Stimulated activated naive CD8-positive, alpha-beta T cell treated with anti-CD3 and anti-CD28 coated beads, Interleukin-15, Interleukin-2, amounts not matched to agents 100 ng/mL and 50 ng/mL, for 24 hours (primary cell): ENCODE measurements around the gene PRKACB.

Source experiments
- H3K27ac Mint-ChIP-seq: one replicate; pipeline ENCODE4 v1.8.0; 2021; ENCODE audit warnings: mild to moderate bottlenecking, mixed read lengths
- H3K27me3 Mint-ChIP-seq: one replicate; pipeline ENCODE4 v1.8.0; 2021; ENCODE audit warnings: mixed read lengths
- H3K36me3 Mint-ChIP-seq: one replicate; pipeline ENCODE4 v1.8.0; 2021; ENCODE audit warnings: low read depth, mixed read lengths
- H3K4me1 Mint-ChIP-seq: one replicate; pipeline ENCODE4 v1.8.0; 2021; ENCODE audit warnings: low read depth, mixed read lengths
- H3K4me3 Mint-ChIP-seq: one replicate; pipeline ENCODE4 v1.8.0; 2021; ENCODE audit warnings: mild to moderate bottlenecking, mixed read lengths
- H3K9me3 Mint-ChIP-seq: one replicate; pipeline ENCODE4 v1.8.0; 2021; ENCODE audit warnings: mixed read lengths

The PRKACB gene

GRCh38 chr1:84135341-84135740 lies 8.7 kb upstream of the PRKACB start:
- Mint-ChIP-seq H3K36me3 (no peaks in the 10 kb centered on the region), H3K4me3 (no peak overlapping the region), H3K27ac (no peak overlapping the region), H3K27me3 (no peaks in the 10 kb centered on the region), H3K9me3 (no peaks in the 10 kb centered on the region), H3K4me1 (peaks cover 15% of the 10 kb centered on the region)

- H3K27ac Mint-ChIP-seq: no peak overlapping the region
Observed at GRCh38 chr1:84141182-84142003, 2.7 kb upstream of the PRKACB start.

GRCh38 chr1:84145068-84145467 lies 997 bp downstream of the PRKACB start:
- Mint-ChIP-seq H3K4me3 (peak overlapping the region; percentile 94), H3K4me1 (peaks cover 64% of the 10 kb centered on the region), H3K9me3 (no peaks in the 10 kb centered on the region), H3K27ac (peak overlapping the region; percentile 96), H3K27me3 (no peaks in the 10 kb centered on the region), H3K36me3 (no peaks in the 10 kb centered on the region)

More at GRCh38 chr1:84141182-84142003, 2.7 kb upstream of the PRKACB start:
- Mint-ChIP-seq H3K4me3 (no peak overlapping the region), H3K36me3 (no peaks in the 10 kb centered on the region), H3K9me3 (no peaks in the 10 kb centered on the region), H3K27me3 (no peaks in the 10 kb centered on the region), H3K4me1 (peaks cover 40% of the 10 kb centered on the region)

GRCh38 chr1:84146411-84147032 lies 2.5 kb downstream of the PRKACB start:
- H3K27ac Mint-ChIP-seq: peak overlapping the region; percentile 63
- H3K4me3 Mint-ChIP-seq: peak overlapping the region; percentile 94
- H3K36me3 Mint-ChIP-seq: peaks cover 7% of the 10 kb centered on the region
- H3K4me1 Mint-ChIP-seq: peaks cover 75% of the 10 kb centered on the region
- H3K9me3 Mint-ChIP-seq: no peaks in the 10 kb centered on the region
- no peaks in the 10 kb centered on the region for H3K27me3 Mint-ChIP-seq

GRCh38 chr1:84148758-84149157 lies 4.7 kb downstream of the PRKACB start:
- Mint-ChIP-seq H3K27me3 (no peaks in the 10 kb centered on the region), H3K4me3 (no peak overlapping the region), H3K9me3 (no peaks in the 10 kb centered on the region), H3K27ac (no peak overlapping the region), H3K36me3 (peaks cover 17% of the 10 kb centered on the region), H3K4me1 (peaks cover 78% of the 10 kb centered on the region)

- Mint-ChIP-seq H3K36me3 (peaks cover 19% of the 10 kb centered on the region), H3K4me3 (peak overlapping the region; percentile 60), H3K9me3 (no peaks in the 10 kb centered on the region), H3K4me1 (peaks cover 86% of the 10 kb centered on the region), H3K27ac (peak overlapping the region; percentile 89), H3K27me3 (no peaks in the 10 kb centered on the region)
Observed at GRCh38 chr1:84152649-84153056, 8.6 kb downstream of the PRKACB start.

- peak overlapping the region; percentile 51 for H3K4me3 Mint-ChIP-seq
- H3K27ac Mint-ChIP-seq: peak overlapping the region; percentile 82
- H3K36me3 Mint-ChIP-seq: peaks cover 30% of the 10 kb centered on the region
- peaks cover 96% of the 10 kb centered on the region for H3K4me1 Mint-ChIP-seq
- H3K27me3 Mint-ChIP-seq: no peaks in the 10 kb centered on the region
- H3K9me3 Mint-ChIP-seq: peaks cover 4% of the 10 kb centered on the region
Observed at GRCh38 chr1:84155517-84155916, 11.4 kb downstream of the PRKACB start.

GRCh38 chr1:84156210-84156621 lies 12.1 kb downstream of the PRKACB start:
- H3K27me3 Mint-ChIP-seq: no peaks in the 10 kb centered on the region
- peak overlapping the region; percentile 82 for H3K27ac Mint-ChIP-seq
- peaks cover 4% of the 10 kb centered on the region for H3K9me3 Mint-ChIP-seq
- peak overlapping the region; percentile 51 for H3K4me3 Mint-ChIP-seq
- H3K4me1 Mint-ChIP-seq: peaks cover 95% of the 10 kb centered on the region
- H3K36me3 Mint-ChIP-seq: peaks cover 26% of the 10 kb centered on the region

GRCh38 chr1:84159533-84160240 lies 15.6 kb downstream of the PRKACB start:
- H3K9me3 Mint-ChIP-seq: peaks cover 4% of the 10 kb centered on the region
- H3K27ac Mint-ChIP-seq: no peak overlapping the region
- H3K4me3 Mint-ChIP-seq: no peak overlapping the region
- no peaks in the 10 kb centered on the region for H3K27me3 Mint-ChIP-seq
- H3K4me1 Mint-ChIP-seq: peaks cover 93% of the 10 kb centered on the region
- H3K36me3 Mint-ChIP-seq: peaks cover 15% of the 10 kb centered on the region

GRCh38 chr1:84162295-84162694 lies 18.2 kb downstream of the PRKACB start:
- Mint-ChIP-seq H3K9me3 (peaks cover 4% of the 10 kb centered on the region), H3K4me1 (peaks cover 87% of the 10 kb centered on the region), H3K36me3 (peaks cover 20% of the 10 kb centered on the region), H3K27ac (peak overlapping the region; percentile 79), H3K27me3 (no peaks in the 10 kb centered on the region), H3K4me3 (peak overlapping the region; percentile 15)

- H3K4me3 Mint-ChIP-seq: peak overlapping the region; percentile 63
- H3K27me3 Mint-ChIP-seq: no peaks in the 10 kb centered on the region
- H3K4me1 Mint-ChIP-seq: peaks cover 87% of the 10 kb centered on the region
- peaks cover 11% of the 10 kb centered on the region for H3K36me3 Mint-ChIP-seq
- peak overlapping the region; percentile 29 for H3K27ac Mint-ChIP-seq
- H3K9me3 Mint-ChIP-seq: peaks cover 4% of the 10 kb centered on the region
Observed at GRCh38 chr1:84163123-84163931, 19.3 kb downstream of the PRKACB start.

- Mint-ChIP-seq H3K27me3 (no peaks in the 10 kb centered on the region), H3K36me3 (peaks cover 4% of the 10 kb centered on the region), H3K27ac (peak overlapping the region; percentile 53), H3K4me3 (peak overlapping the region; percentile 57), H3K4me1 (peaks cover 88% of the 10 kb centered on the region), H3K9me3 (no peaks in the 10 kb centered on the region)
Observed at GRCh38 chr1:84164161-84164560, 20.1 kb downstream of the PRKACB start.

- peak overlapping the region; percentile 57 for H3K4me3 Mint-ChIP-seq
- H3K27me3 Mint-ChIP-seq: no peaks in the 10 kb centered on the region
- peak overlapping the region; percentile 53 for H3K27ac Mint-ChIP-seq
- H3K9me3 Mint-ChIP-seq: no peaks in the 10 kb centered on the region
- peaks cover 4% of the 10 kb centered on the region for H3K36me3 Mint-ChIP-seq
- peaks cover 90% of the 10 kb centered on the region for H3K4me1 Mint-ChIP-seq
Observed at GRCh38 chr1:84164567-84165021, 20.5 kb downstream of the PRKACB start.

GRCh38 chr1:84165601-84166000 lies 21.5 kb downstream of the PRKACB start:
- no peak overlapping the region for H3K27ac Mint-ChIP-seq
- peak overlapping the region; percentile 49 for H3K4me3 Mint-ChIP-seq
- no peaks in the 10 kb centered on the region for H3K27me3 Mint-ChIP-seq
- H3K4me1 Mint-ChIP-seq: peaks cover 91% of the 10 kb centered on the region
- peaks cover 4% of the 10 kb centered on the region for H3K36me3 Mint-ChIP-seq
- H3K9me3 Mint-ChIP-seq: no peaks in the 10 kb centered on the region
